GM12878 (cell line): ENCODE measurements around the gene SHQ1. TPM values are rescaled to one million over a fixed set of nuclear protein-coding genes. Genes with fewer than 3 reads are reported as not detected.

Experiments
- ATAC-seq: fragments of 200-7000 bp; cut with Tn5 transposase; 3 replicates; pipeline ENCODE4 v1.9.1; 2020; ENCODE audit warnings: mild to moderate bottlenecking, moderate library complexity
- BruUV-seq: library from RNA; stranded (reverse); fragments of 400-500 nt; replicated peaks from 2 replicates; lab custom pipeline; 2021; lab: Mats Ljungman, UMichigan
- CTCF ChIA-PET: fragments of 300-600 bp; sonication (Branson Sonifier 250); formaldehyde crosslinking; extraction: SDS; loops from one replicate; lab custom pipeline; 2021; ENCODE audit warnings: inconsistent platforms; lab: Yijun Ruan, JAX
- POLR2A ChIA-PET: fragments of 350-600 bp; formaldehyde crosslinking; extraction: SDS; loops from one replicate; lab custom pipeline; 2021; ENCODE audit warnings: inconsistent platforms; lab: Charles Lee
- RAD21 ChIA-PET: fragments of 300-600 bp; sonication (Branson Sonifier 250); formaldehyde crosslinking; loops from one replicate; lab custom pipeline; 2023; ENCODE audit warnings: antibody characterized with exemption; ENCODE audit not compliant: unreplicated experiment; lab: Charles Lee
- SMC1A ChIA-PET: fragments of 300-600 bp; sonication (Branson Sonifier 250); formaldehyde crosslinking; loops from one replicate; lab custom pipeline; 2023; ENCODE audit not compliant: unreplicated experiment, uncharacterized antibody; lab: Charles Lee
- DNase-seq: peaks from one replicate; pipeline ENCODE4 v3.0.0-alpha.2; 2011; ENCODE audit warnings: low read depth, low spot score
- FAIRE-seq: peaks from 3 replicates; lab custom pipeline; 2011; peaks lifted over from hg19 to GRCh38; lab: Jason Lieb, UNC
- H2AFZ ChIP-seq: 2 replicates; pipeline ENCODE4 v1.6.0; 2011; ENCODE audit warnings: low read depth, low read length, control low read depth; ENCODE audit not compliant: control insufficient read depth
- H3K27ac ChIP-seq: 2 replicates; pipeline ENCODE4 v1.5.1; 2011; ENCODE audit warnings: control low read depth; ENCODE audit not compliant: control insufficient read depth, insufficient read depth
- H3K27me3 ChIP-seq, 2 experiments: replicated peaks in 1 of 2; 2 replicates each; pipeline versions ENCODE4 v1.6.0 to v1.6.1; 2011; ENCODE audit warnings: low read length in 1 of 2; ENCODE audit not compliant: control insufficient read depth in 2 of 2, insufficient read depth in 2 of 2
- H3K36me3 ChIP-seq, 2 experiments: 2 replicates each; pipeline ENCODE4 v1.5.1; 2011; ENCODE audit warnings: low read length in 1 of 2; ENCODE audit not compliant: control insufficient read depth in 2 of 2, insufficient read depth in 2 of 2
- H3K4me1 ChIP-seq: 2 replicates; pipeline ENCODE4 v1.6.1; 2011; ENCODE audit warnings: mild to moderate bottlenecking, low read length, moderate library complexity, mixed read lengths; ENCODE audit not compliant: control insufficient read depth, insufficient read depth
- H3K4me2 ChIP-seq: 2 replicates; pipeline ENCODE4 v1.6.0; 2011; ENCODE audit warnings: control low read depth; ENCODE audit not compliant: control insufficient read depth, insufficient read depth
- H3K4me3 ChIP-seq: fragments of 200-600 bp; sonication (generic); 2 replicates; pipeline ENCODE4 v1.5.1; 2016
- H3K79me2 ChIP-seq: 2 replicates; pipeline ENCODE4 v1.6.0; 2011; ENCODE audit warnings: low read length; ENCODE audit not compliant: control insufficient read depth, insufficient read depth
- H3K9ac ChIP-seq: 2 replicates; pipeline ENCODE4 v1.8.0; 2011; ENCODE audit warnings: low read length, control low read depth, mixed read lengths; ENCODE audit not compliant: control insufficient read depth, insufficient read depth
- H3K9me3 ChIP-seq: replicated peaks from 3 replicates; pipeline ENCODE4 v1.5.1; 2011; ENCODE audit warnings: mild to moderate bottlenecking, low read length; ENCODE audit not compliant: control insufficient read depth, insufficient read depth
- H4K20me1 ChIP-seq: 2 replicates; pipeline ENCODE4 v1.6.0; 2011; ENCODE audit not compliant: control insufficient read depth, insufficient read depth
- BCL3 ChIP-seq: IDR thresholded peaks from 2 replicates; pipeline ENCODE4 v1.6.1; 2011; ENCODE audit warnings: borderline replicate concordance, low read depth, mild to moderate bottlenecking, moderate library complexity, low read length; ENCODE audit not compliant: insufficient read depth, poor library complexity, severe bottlenecking
- BRCA1 ChIP-seq: IDR thresholded peaks from 2 replicates; pipeline ENCODE4 v1.6.1; 2011; ENCODE audit warnings: low read depth, low read length, improper control_type of control experiment
- HDAC2 ChIP-seq: fragments of 200-600 bp; sonication (generic); IDR thresholded peaks from 2 replicates; pipeline ENCODE4 v1.6.1; 2017
- IKZF2 ChIP-seq, 2 experiments: fragments of 450-650 bp; IDR thresholded peaks; 2 replicates each; pipeline ENCODE4 v1.6.1; 2017; ENCODE audit warnings: mild to moderate bottlenecking in 2 of 2, moderate library complexity in 2 of 2
- NR2F1 ChIP-seq: fragments of 450-650 bp; conservative IDR thresholded peaks from 2 replicates; pipeline ENCODE4 v1.6.1; 2017; ENCODE audit warnings: mild to moderate bottlenecking
- PBX3 ChIP-seq: IDR thresholded peaks from 2 replicates; pipeline ENCODE4 v1.6.1; 2011; ENCODE audit warnings: mild to moderate bottlenecking, low read depth, low read length, moderate library complexity; ENCODE audit not compliant: insufficient replicate concordance
- PKNOX1 ChIP-seq: fragments of 450-650 bp; IDR thresholded peaks from 2 replicates; pipeline ENCODE4 v1.6.1; 2016; ENCODE audit warnings: mild to moderate bottlenecking
- RB1 ChIP-seq: fragments of 450-650 bp; formaldehyde crosslinking; IDR thresholded peaks from 2 replicates; pipeline ENCODE4 v1.6.1; 2017; ENCODE audit warnings: mild to moderate bottlenecking, borderline replicate concordance
- SMAD1 ChIP-seq: fragments of 450-650 bp; IDR thresholded peaks from 2 replicates; pipeline ENCODE4 v1.6.1; 2018; ENCODE audit warnings: mild to moderate bottlenecking, low read depth; ENCODE audit not compliant: partially characterized antibody
- TCF3 ChIP-seq: IDR thresholded peaks from 2 replicates; pipeline ENCODE4 v1.6.1; 2012; ENCODE audit warnings: low read depth, mild to moderate bottlenecking, low read length, borderline replicate concordance; ENCODE audit not compliant: insufficient read depth
- ZBTB40 ChIP-seq: fragments of 450-650 bp; IDR thresholded peaks from 2 replicates; pipeline ENCODE4 v1.6.1; 2016; ENCODE audit warnings: mild to moderate bottlenecking, moderate library complexity, borderline replicate concordance
- ZNF384 ChIP-seq: IDR thresholded peaks from 2 replicates; pipeline ENCODE4 v1.6.1; 2012; ENCODE audit warnings: low read depth, mild to moderate bottlenecking, low read length, improper control_type of control experiment, borderline replicate concordance
- ZZZ3 ChIP-seq: IDR thresholded peaks from 2 replicates; pipeline ENCODE4 v1.6.1; 2011; ENCODE audit warnings: low read depth; ENCODE audit not compliant: control insufficient read depth, insufficient read length
- WGBS: methylation state at CpG from one replicate; pipeline ENCODE4 v1.1.6; 2016; ENCODE audit warnings: low lambda C conversion rate; ENCODE audit not compliant: insufficient replicate concordance, insufficient coverage; ENCODE audit errors: missing lambda C conversion rate; 5-methylcytosine and 5-hydroxymethylcytosine counted together
- in situ Hi-C: fragments of 300-500 bp; cut with MboI; formaldehyde crosslinking; loops from 9 replicates; pipeline ENCODE4 v1.14.3; 2018; ENCODE audit warnings: mixed read lengths
- intact Hi-C: fragments of 100-400 bp; cut with micrococcal nuclease; formaldehyde crosslinking; loops from one replicate; pipeline ENCODE4 v1.14.2; 2022; ENCODE audit not compliant: unreplicated experiment
- polyA plus RNA-seq, 11 experiments: library from polyadenylated mRNA; depleted of rRNA in 4 of 11; unstranded in 6 of 11; stranded (reverse) in 5 of 11; fragments of >200 nt; fragmentation: Nextera tagmentation in 4 of 11; fragmentation: Illumina TruSeq in 1 of 11; extraction: Ambion mirVana in 4 of 11; extraction: Trizol in 1 of 11; gene quantifications; 1 replicate in 1 of 11; 2 replicates in 10 of 11; pipeline versions ENCODE4 v1.2.1 to v1.2.3, GENCODE V29; 2011 to 2016; ENCODE audit warnings: inconsistent platforms in 2 of 11, missing spikeins in 2 of 11, low read depth in 1 of 11
- total RNA-seq, 4 experiments: library from RNA; depleted of rRNA in 3 of 4; stranded (reverse); fragments of >200 nt in 3 of 4; fragmentation: Illumina TruSeq in 1 of 4; extraction: Trizol in 1 of 4; gene quantifications; 2 replicates each; pipeline versions ENCODE4 v1.2.1 to v1.2.3, GENCODE V29; 2013 to 2021

The SHQ1 gene
- total and polyA plus RNA-seq, 10 of the 15 experiments (the other 5 are each of a cell fraction or from before 2014, with no cell fraction given), result 12.6 to 51.7 (median 24.5) TPM

GRCh38 chr3:72855001-72855400 is 6.8 kb upstream of the SHQ1 start:
- H3K4me3 ChIP-seq, result no peak overlapping the region
- ChIA-PET SMC1A (no interaction called here), POLR2A (no interaction called here), RAD21 (no interaction called here), CTCF (interaction anchor here (0.9 to 1.5 kb wide), 2 partner anchors 37 to 201 kb away, joined by 3 to 5 read pairs; no protein-coding TSS in a partner anchor)
- no peak overlapping the region for H3K27ac ChIP-seq
- no peak for FAIRE-seq
- peaks cover 16% of the 10 kb centered on the region for H3K4me1 ChIP-seq
- no peaks in the 10 kb centered on the region for H4K20me1 ChIP-seq
- in situ Hi-C loops (loop anchor here (10.0 kb wide), 1 partner anchor 200 kb away; no protein-coding TSS in a partner anchor), intact Hi-C loops (no loop called here)
- BruUV-seq, result no TSS peak
- H2AFZ ChIP-seq, result no peak overlapping the region
- no peaks in the 10 kb centered on the region for H3K36me3 ChIP-seq
- ATAC-seq, result no peak
- H3K9me3 ChIP-seq, result no peaks in the 10 kb centered on the region
- 66% methylated on average over 7 of the region's 7 CpGs for WGBS
- H3K4me2 ChIP-seq, result no peak overlapping the region
- no peaks in the 10 kb centered on the region for H3K79me2 ChIP-seq
- DNase-seq, result no peak
- H3K27me3 ChIP-seq, result no peaks in the 10 kb centered on the region
- no peak overlapping the region for H3K9ac ChIP-seq
- no peak for TF ChIP-seq PKNOX1
- TF ChIP-seq NR2F1, result no peak
- TF ChIP-seq IKZF2 (IDR thresholded peaks at IDR 0.05), result no peak
- TF ChIP-seq TCF3, result no peak
- TF ChIP-seq BRCA1, result no peak
- no peak for TF ChIP-seq ZNF384
- TF ChIP-seq ZBTB40, result no peak
- TF ChIP-seq ZZZ3, result no peak
- TF ChIP-seq PBX3, result no peak
- no peak for TF ChIP-seq HDAC2
- TF ChIP-seq RB1, result no peak
- no peak for TF ChIP-seq BCL3
- TF ChIP-seq SMAD1, result no peak
